T-cell (primary cell): ENCODE results near the gene SLC52A3. TPM values are rescaled to one million over a fixed set of nuclear protein-coding genes. Genes with fewer than 3 reads are reported as not detected.

Experiments
- ATAC-seq, 4 experiments: fragments of 200-7000 bp in 3 of 4; fragments of 150-1000 bp in 1 of 4; cut with Tn5 transposase; replicated peaks in 1 of 4; 1 replicate in 3 of 4; 2 replicates in 1 of 4; pipeline ENCODE4 v1.10.0; 2021; ENCODE audit warnings: moderate library complexity in 3 of 4, mild to moderate bottlenecking in 2 of 4, moderate number of reproducible peaks in 1 of 4
- CTCF ChIA-PET, 2 donors: fragments of 300-600 bp; sonication (Branson Sonifier 250); formaldehyde crosslinking; loops; one replicate each; lab custom pipeline; 2022; ENCODE audit warnings: antibody characterized with exemption in 2 of 2; lab: Charles Lee
- POLR2A ChIA-PET, 2 donors: fragments of 300-600 bp; sonication (Branson Sonifier 250); formaldehyde crosslinking; loops; one replicate each; lab custom pipeline; 2022; ENCODE audit warnings: antibody characterized with exemption in 2 of 2; lab: Charles Lee
- DNase-seq, 35 experiments: peaks; one replicate each; pipeline versions ENCODE4 v3.0.0 to v3.0.0-alpha.2; 2013 to 2023
- H3K27ac ChIP-seq: one replicate; pipeline ENCODE4 v1.5.1; 2013; ENCODE audit warnings: low read length
- H3K27me3 ChIP-seq, 2 experiments: replicated peaks in 1 of 2; 1 replicate in 1 of 2; 2 replicates in 1 of 2; pipeline versions ENCODE4 v1.6.1 to v1.7.0; 2013; ENCODE audit warnings: low read length in 1 of 2, mixed read lengths in 1 of 2; ENCODE audit not compliant: control insufficient read depth in 2 of 2, insufficient read depth in 2 of 2; ENCODE audit errors: extremely low read depth in 1 of 2
- H3K36me3 ChIP-seq, 2 donors: 1 replicate in 1 of 2; 2 replicates in 1 of 2; pipeline versions ENCODE4 v1.6.1 to v1.7.0; 2013; ENCODE audit warnings: low read length in 1 of 2; ENCODE audit not compliant: control insufficient read depth in 2 of 2, insufficient read depth in 1 of 2; ENCODE audit errors: extremely low read depth in 1 of 2
- H3K4me1 ChIP-seq, 2 experiments: 1 replicate in 1 of 2; 2 replicates in 1 of 2; pipeline versions ENCODE4 v1.6.1 to v1.7.0; 2013; ENCODE audit warnings: low read length in 2 of 2, mixed read lengths in 1 of 2; ENCODE audit not compliant: insufficient read depth in 2 of 2, control insufficient read depth in 1 of 2; ENCODE audit errors: extremely low read depth in 1 of 2
- H3K4me3 ChIP-seq, 2 donors: 1 replicate in 1 of 2; 2 replicates in 1 of 2; pipeline versions ENCODE4 v1.5.1 to v1.7.0; 2013; ENCODE audit warnings: mild to moderate bottlenecking in 2 of 2, low read length in 1 of 2, moderate library complexity in 1 of 2; ENCODE audit not compliant: control insufficient read depth in 1 of 2; ENCODE audit errors: extremely low read depth in 1 of 2
- H3K9me3 ChIP-seq: 2 replicates; pipeline ENCODE4 v1.7.0; 2013
- H3K27ac Mint-ChIP-seq, 2 donors: one replicate each; pipeline ENCODE4 v1.8.0; 2020 to 2021; ENCODE audit warnings: mild to moderate bottlenecking in 2 of 2, mixed read lengths in 2 of 2
- H3K27me3 Mint-ChIP-seq, 2 donors: one replicate each; pipeline ENCODE4 v1.8.0; 2021 to 2022; ENCODE audit warnings: mixed read lengths in 2 of 2
- H3K36me3 Mint-ChIP-seq: one replicate; pipeline ENCODE4 v1.8.0; 2021; ENCODE audit warnings: mixed read lengths
- H3K4me1 Mint-ChIP-seq, 3 donors: one replicate each; pipeline ENCODE4 v1.8.0; 2020 to 2022; ENCODE audit warnings: mixed read lengths in 3 of 3, mild to moderate bottlenecking in 1 of 3
- H3K4me3 Mint-ChIP-seq, 3 donors: one replicate each; pipeline ENCODE4 v1.8.0; 2020 to 2022; ENCODE audit warnings: mild to moderate bottlenecking in 3 of 3, mixed read lengths in 3 of 3, moderate library complexity in 3 of 3
- H3K9me3 Mint-ChIP-seq, 3 donors: one replicate each; pipeline ENCODE4 v1.8.0; 2020 to 2022; ENCODE audit warnings: mixed read lengths in 3 of 3
- WGBS: methylation state at CpG from one replicate; pipeline ENCODE4 v1.1.5; 2013; ENCODE audit warnings: missing lambda C conversion rate; ENCODE audit not compliant: insufficient coverage; 5-methylcytosine and 5-hydroxymethylcytosine counted together
- total RNA-seq, 35 experiments: library from RNA in 6 of 35; stranded (reverse) in 6 of 35; fragments of 120-200 nt in 1 of 35; gene quantifications; one replicate each; pipeline versions ENCODE4 v1.2.1 to v1.2.4 and lab custom pipeline; 2013 to 2026

The SLC52A3 gene
- total RNA-seq, 5 donors from 2014 or later (not counting 1 experiment from before 2014, with no cell fraction given): not detected

DNA sequence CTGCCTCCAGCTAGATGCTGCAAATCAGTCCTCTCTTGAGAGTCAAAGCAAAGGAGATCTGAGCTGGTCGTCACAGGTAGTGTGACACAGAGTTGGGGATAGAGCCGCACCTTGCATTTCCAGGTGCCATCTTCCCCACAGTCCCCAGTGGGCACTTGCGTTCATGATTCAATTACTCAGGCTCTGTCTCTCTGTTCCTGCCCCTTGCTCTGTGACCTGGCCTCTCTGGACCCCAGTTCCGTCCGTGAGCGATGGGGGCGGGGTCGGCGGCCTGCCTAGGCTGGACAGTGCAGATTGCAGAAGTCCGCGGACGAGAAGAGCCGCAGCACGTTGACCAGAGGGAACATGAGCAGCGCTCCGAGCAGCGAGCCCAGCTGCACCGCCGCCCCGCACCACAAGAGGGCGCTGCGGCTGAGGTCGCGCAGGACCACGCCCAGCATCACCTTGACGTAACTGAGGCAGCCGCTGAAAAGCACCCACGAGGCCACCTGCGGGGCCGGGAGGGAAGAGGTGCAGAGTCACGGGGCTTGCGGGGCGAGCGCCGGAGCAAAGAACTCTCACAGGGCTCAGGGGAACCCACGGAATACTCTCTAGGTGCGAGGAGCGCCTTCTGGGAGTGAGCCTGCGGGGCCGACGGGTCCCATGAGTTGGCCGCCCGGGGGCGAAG, 7.4 kb downstream of the SLC52A3 start:
- Mint-ChIP-seq H3K27ac (no peak overlapping the region), H3K9me3 (no peaks in the 10 kb centered on the region), H3K4me3 (no peak overlapping the region), H3K36me3 (no peaks in the 10 kb centered on the region), H3K27me3 (peaks cover 23 to 32% of the 10 kb centered on the region in 2 donors), H3K4me1 (peaks cover 5 to 6% (median 6%) of the 10 kb centered on the region in 3 donors)
- Histone ChIP-seq H3K27me3 (peaks cover 0 to 39% of the 10 kb centered on the region in 2 experiments), H3K27ac (no peak overlapping the region), H3K4me3 (no peak overlapping the region), H3K36me3 (no peaks in the 10 kb centered on the region), H3K4me1 (peaks cover 3 to 9% of the 10 kb centered on the region in 2 experiments), H3K9me3 (no peaks in the 10 kb centered on the region)
- DNase-seq (peak in 12 of 35 experiments; percentile 10 to 42 (median 20)), ATAC-seq (peak in 2 of 4 experiments; percentile 34 to 40)
- CTCF ChIA-PET: no interaction called here
- WGBS: 56% methylated on average over 44 of the region's 44 CpGs
- POLR2A ChIA-PET: no interaction called here

GRCh38 chr20:757506-757905, 10.8 kb downstream of the SLC52A3 start:
- ATAC-seq: no peak

DNA sequence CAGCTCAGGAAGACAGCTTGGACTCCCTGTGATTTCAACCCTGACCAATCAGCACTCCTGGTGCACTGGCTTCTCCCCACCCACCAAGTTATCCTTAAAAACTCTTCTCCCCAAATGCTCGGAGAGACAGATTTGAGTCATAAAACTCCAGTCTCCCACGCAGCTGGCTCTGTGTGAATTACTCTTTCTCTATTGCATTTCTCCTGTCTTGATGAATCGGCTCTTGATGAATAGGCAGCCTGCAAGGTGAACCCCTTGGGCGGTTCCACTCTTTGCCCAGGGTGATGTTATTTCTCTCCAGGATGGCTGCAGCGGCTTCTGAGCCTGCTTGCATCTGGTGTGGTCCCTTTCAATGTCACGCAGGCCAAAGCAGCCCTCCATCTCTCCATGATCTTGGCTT, 12.4 kb downstream of the SLC52A3 start:
- peaks cover 22 to 26% of the 10 kb centered on the region in 2 donors for H3K27me3 Mint-ChIP-seq
- H3K4me1 ChIP-seq: peaks cover 3 to 10% of the 10 kb centered on the region in 2 experiments
- no peaks in the 10 kb centered on the region for H3K36me3 ChIP-seq
- H3K4me3 Mint-ChIP-seq: peak overlapping the region in 1 of 3 donors; percentile 9
- no peaks in the 10 kb centered on the region for H3K36me3 Mint-ChIP-seq
- CTCF ChIA-PET: no interaction called here
- 76% methylated on average over 5 of the region's 6 CpGs for WGBS
- POLR2A ChIA-PET: no interaction called here
- no peak overlapping the region for H3K27ac Mint-ChIP-seq
- no peaks in the 10 kb centered on the region for H3K9me3 ChIP-seq
- no peaks in the 10 kb centered on the region for H3K9me3 Mint-ChIP-seq
- ATAC-seq (no peak), DNase-seq (no peak)
- H3K27me3 ChIP-seq: peaks cover 0 to 24% of the 10 kb centered on the region in 2 experiments
- H3K27ac ChIP-seq: no peak overlapping the region
- H3K4me3 ChIP-seq: no peak overlapping the region
- peaks cover 8 to 11% (median 9%) of the 10 kb centered on the region in 3 donors for H3K4me1 Mint-ChIP-seq

More at GRCh38 chr20:757506-757905, 10.8 kb downstream of the SLC52A3 start:
- Mint-ChIP-seq H3K9me3 (no peaks in the 10 kb centered on the region), H3K4me3 (no peak overlapping the region), H3K4me1 (peaks cover 8 to 11% (median 9%) of the 10 kb centered on the region in 3 donors), H3K27ac (no peak overlapping the region), H3K36me3 (no peaks in the 10 kb centered on the region), H3K27me3 (peaks cover 23 to 27% of the 10 kb centered on the region in 2 donors)
- Histone ChIP-seq H3K27me3 (peaks cover 0 to 33% of the 10 kb centered on the region in 2 experiments), H3K4me1 (peaks cover 3 to 12% of the 10 kb centered on the region in 2 experiments), H3K9me3 (no peaks in the 10 kb centered on the region), H3K27ac (no peak overlapping the region), H3K36me3 (no peaks in the 10 kb centered on the region), H3K4me3 (no peak overlapping the region)
- WGBS: no CpG with 5 or more reads among the region's 3 CpGs
- CTCF ChIA-PET: no interaction called here
- no peak for DNase-seq
- POLR2A ChIA-PET: no interaction called here

GRCh38 chr20:754904-755303, 13.4 kb downstream of the SLC52A3 start:
- no peaks in the 10 kb centered on the region for H3K36me3 ChIP-seq
- no peak overlapping the region for H3K4me3 Mint-ChIP-seq
- H3K4me3 ChIP-seq: no peak overlapping the region
- H3K27me3 Mint-ChIP-seq: peaks cover 15 to 26% of the 10 kb centered on the region in 2 donors
- peaks cover 3 to 6% of the 10 kb centered on the region in 2 experiments for H3K4me1 ChIP-seq
- ATAC-seq (peak in 2 of 4 experiments; percentile 30 to 59), DNase-seq (peak in 5 of 35 experiments; percentile 10 to 47 (median 21))
- H3K9me3 ChIP-seq: no peaks in the 10 kb centered on the region
- H3K4me1 Mint-ChIP-seq: peaks cover 8 to 9% (median 9%) of the 10 kb centered on the region in 3 donors
- ChIA-PET CTCF (no interaction called here), POLR2A (no interaction called here)
- H3K9me3 Mint-ChIP-seq: no peaks in the 10 kb centered on the region
- H3K27ac ChIP-seq: no peak overlapping the region
- no peaks in the 10 kb centered on the region for H3K36me3 Mint-ChIP-seq
- H3K27ac Mint-ChIP-seq: no peak overlapping the region
- whole genome bisulfite sequencing: no CpG with 5 or more reads among the region's 3 CpGs
- H3K27me3 ChIP-seq: peaks cover 0 to 14% of the 10 kb centered on the region in 2 experiments

DNA sequence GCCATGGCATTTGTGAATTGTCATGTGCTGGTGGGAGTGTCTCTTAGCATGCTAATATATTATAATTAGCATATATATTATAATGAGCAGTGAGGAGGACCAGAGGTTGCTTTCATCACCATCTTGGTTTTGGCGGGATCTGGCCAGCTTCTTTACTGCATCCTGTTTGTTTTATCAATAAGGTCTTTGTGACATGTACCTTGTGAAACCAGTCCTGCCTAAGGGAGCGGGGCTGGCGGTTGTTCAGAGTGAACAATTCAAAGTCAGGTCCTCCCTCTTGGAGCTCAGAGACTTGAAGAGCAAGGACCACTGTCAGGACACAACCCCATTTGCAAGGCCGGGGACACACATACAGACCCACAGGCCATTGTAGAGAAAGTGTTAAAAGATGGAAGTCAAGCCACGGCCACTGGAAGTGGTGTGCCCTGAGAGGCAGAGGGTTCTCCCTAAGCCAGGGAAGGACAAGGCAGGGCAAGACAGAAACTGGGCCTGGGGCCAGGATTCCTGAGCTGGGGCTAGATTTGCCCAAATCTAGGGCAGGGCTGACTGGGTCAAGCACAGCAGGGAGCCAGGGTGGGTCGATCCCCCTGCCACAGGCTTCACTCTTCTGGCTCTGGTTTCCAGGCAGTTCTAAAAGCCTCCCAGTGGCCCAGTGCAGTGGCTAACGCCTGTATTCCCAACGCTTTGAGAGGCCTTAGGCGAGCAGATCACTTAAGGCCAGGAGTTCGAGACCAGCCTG, 14.2 kb downstream of the SLC52A3 start:
- POLR2A ChIA-PET: no interaction called here
- CTCF ChIA-PET: no interaction called here
- peaks cover 13 to 24% of the 10 kb centered on the region in 2 donors for H3K27me3 Mint-ChIP-seq
- Histone ChIP-seq H3K27me3 (peaks cover 0 to 9% of the 10 kb centered on the region in 2 experiments), H3K4me3 (no peak overlapping the region), H3K27ac (no peak overlapping the region), H3K4me1 (peaks cover 3 to 6% of the 10 kb centered on the region in 2 experiments), H3K9me3 (no peaks in the 10 kb centered on the region), H3K36me3 (no peaks in the 10 kb centered on the region)
- DNase-seq (no peak), ATAC-seq (no peak)
- no peak overlapping the region for H3K27ac Mint-ChIP-seq
- no peaks in the 10 kb centered on the region for H3K36me3 Mint-ChIP-seq
- H3K9me3 Mint-ChIP-seq: no peaks in the 10 kb centered on the region
- peaks cover 8 to 9% (median 9%) of the 10 kb centered on the region in 3 donors for H3K4me1 Mint-ChIP-seq
- no peak overlapping the region for H3K4me3 Mint-ChIP-seq
- WGBS: 85% methylated on average over 6 of the region's 10 CpGs

GRCh38 chr20:753136-753535, 15.2 kb downstream of the SLC52A3 start:
- no peak for ATAC-seq

More at GRCh38 chr20:753136-753535, 15.2 kb downstream of the SLC52A3 start:
- H3K36me3 ChIP-seq: no peaks in the 10 kb centered on the region
- Mint-ChIP-seq H3K36me3 (no peaks in the 10 kb centered on the region), H3K27ac (no peak overlapping the region), H3K9me3 (no peaks in the 10 kb centered on the region), H3K27me3 (peaks cover 14 to 16% of the 10 kb centered on the region in 2 donors), H3K4me3 (no peak overlapping the region), H3K4me1 (peaks cover 8 to 9% (median 9%) of the 10 kb centered on the region in 3 donors)
- H3K4me3 ChIP-seq: no peak overlapping the region
- WGBS: no CpG with 5 or more reads among the region's 3 CpGs
- peaks cover 0 to 8% of the 10 kb centered on the region in 2 experiments for H3K27me3 ChIP-seq
- no peaks in the 10 kb centered on the region for H3K9me3 ChIP-seq
- H3K4me1 ChIP-seq: peaks cover 3 to 6% of the 10 kb centered on the region in 2 experiments
- CTCF ChIA-PET: no interaction called here
- no peak for DNase-seq
- H3K27ac ChIP-seq: no peak overlapping the region
- POLR2A ChIA-PET: no interaction called here
